GM21786 (cell line): ENCODE measurements around the gene ITPR2.

ENCODE experiments used
- ATAC-seq: cut with Tn5 transposase; IDR thresholded peaks from one replicate; pipeline ENCODE4 v1.9.1; 2021; ENCODE audit not compliant: unreplicated experiment

The ITPR2 gene

GRCh38 chr12:26825459-26826016 is 7.5 kb downstream of the ITPR2 start:
- ATAC-seq = no peak

- ATAC-seq = no peak
Measured at GRCh38 chr12:26823390-26823789, 9.6 kb downstream of the ITPR2 start.

- no peak for ATAC-seq
Measured at GRCh38 chr12:26822026-26822425, 11.0 kb downstream of the ITPR2 start.

GRCh38 chr12:26821212-26821701 is 11.7 kb downstream of the ITPR2 start:
- no peak for ATAC-seq

GRCh38 chr12:26818636-26819035 is 14.4 kb downstream of the ITPR2 start:
- ATAC-seq = no peak

GRCh38 chr12:26818201-26818600 is 14.8 kb downstream of the ITPR2 start:
- no peak for ATAC-seq

GRCh38 chr12:26817183-26817591 is 15.8 kb downstream of the ITPR2 start:
- peak; percentile 64 for ATAC-seq

GRCh38 chr12:26813812-26814211 is 19.2 kb downstream of the ITPR2 start:
- no peak for ATAC-seq

GRCh38 chr12:26810330-26810729 is 22.7 kb downstream of the ITPR2 start:
- no peak for ATAC-seq

- ATAC-seq = no peak
Measured at GRCh38 chr12:26809611-26810285, 23.2 kb downstream of the ITPR2 start.

- no peak for ATAC-seq
Measured at GRCh38 chr12:26808766-26809476, 24.1 kb downstream of the ITPR2 start.

GRCh38 chr12:26807292-26807691 is 25.7 kb downstream of the ITPR2 start:
- no peak for ATAC-seq

GRCh38 chr12:26806556-26806955 is 26.4 kb downstream of the ITPR2 start:
- no peak for ATAC-seq

- no peak for ATAC-seq
Measured at GRCh38 chr12:26805401-26805971, 27.5 kb downstream of the ITPR2 start.

- no peak for ATAC-seq
Measured at GRCh38 chr12:26803552-26803951, 29.4 kb downstream of the ITPR2 start.

- ATAC-seq = no peak
Measured at GRCh38 chr12:26801486-26801885, 31.5 kb downstream of the ITPR2 start.

- ATAC-seq = no peak
Measured at GRCh38 chr12:26800858-26801257, 32.1 kb downstream of the ITPR2 start.

GRCh38 chr12:26800347-26800746 is 32.6 kb downstream of the ITPR2 start:
- ATAC-seq = no peak

GRCh38 chr12:26799741-26800140 is 33.3 kb downstream of the ITPR2 start:
- no peak for ATAC-seq

- ATAC-seq = no peak
Measured at GRCh38 chr12:26798640-26799039, 34.4 kb downstream of the ITPR2 start.

- no peak for ATAC-seq
Measured at GRCh38 chr12:26798023-26798422, 35.0 kb downstream of the ITPR2 start.

- ATAC-seq = no peak
Measured at GRCh38 chr12:26795910-26796309, 37.1 kb downstream of the ITPR2 start.
